CD14-positive monocyte (primary cell): Measurements from ENCODE around the gene RBMS1. TPM values are rescaled to one million over a fixed set of nuclear protein-coding genes. Genes with fewer than 3 reads are reported as not detected.
A peak's percentile ranks its signal among the peaks of the same experiment; 100 is the strongest.

Source experiments
- DNase-seq, 3 donors: peaks; one replicate each; pipeline ENCODE4 v3.0.0-alpha.2; 2011 to 2022
- H2AFZ ChIP-seq: 2 replicates; pipeline ENCODE4 v1.6.0; 2012; ENCODE audit warnings: mild to moderate bottlenecking, low read depth, low read length, inconsistent platforms; ENCODE audit not compliant: insufficient read depth, poor library complexity, severe bottlenecking
- H3K27ac ChIP-seq, 2 donors: 1 replicate in 1 of 2; 2 replicates in 1 of 2; pipeline ENCODE4 v1.5.1; 2012 to 2013; ENCODE audit warnings: low read length in 2 of 2, control low read depth in 1 of 2, inconsistent platforms in 1 of 2, low read depth in 1 of 2, mild to moderate bottlenecking in 1 of 2
- H3K27me3 ChIP-seq, 2 donors: one replicate each; pipeline versions ENCODE4 v1.6.0 to v1.6.1; 2011 to 2013; ENCODE audit warnings: low read length in 2 of 2; ENCODE audit not compliant: control insufficient read depth in 2 of 2, insufficient read depth in 2 of 2
- H3K36me3 ChIP-seq, 2 donors: replicated peaks in 1 of 2; 1 replicate in 1 of 2; 2 replicates in 1 of 2; pipeline versions ENCODE4 v1.5.1 to v1.6.1; 2012 to 2013; ENCODE audit warnings: low read length in 2 of 2, control low read depth in 1 of 2, inconsistent platforms in 1 of 2, mild to moderate bottlenecking in 1 of 2; ENCODE audit not compliant: insufficient read depth in 2 of 2, control insufficient read depth in 1 of 2
- H3K4me1 ChIP-seq, 2 donors: 1 replicate in 1 of 2; 2 replicates in 1 of 2; pipeline versions ENCODE4 v1.5.1 to v1.6.1; 2012 to 2013; ENCODE audit warnings: low read length in 2 of 2, control low read depth in 1 of 2, inconsistent platforms in 1 of 2, mild to moderate bottlenecking in 1 of 2, moderate library complexity in 1 of 2; ENCODE audit not compliant: insufficient read depth in 2 of 2, control insufficient read depth in 1 of 2
- H3K4me2 ChIP-seq: replicated peaks from 2 replicates; pipeline ENCODE3; 2012; ENCODE audit warnings: low read length, moderate library complexity, mild to moderate bottlenecking; ENCODE audit not compliant: poor library complexity, severe bottlenecking; ENCODE audit errors: extremely low read depth
- H3K4me3 ChIP-seq, 3 experiments: fragments of 200-600 bp in 1 of 3; sonication (generic) in 1 of 3; replicated peaks in 1 of 3; 1 replicate in 2 of 3; 2 replicates in 1 of 3; pipeline ENCODE4 v1.5.1; 2011 to 2013; ENCODE audit warnings: low read length in 3 of 3, mild to moderate bottlenecking in 3 of 3, control low read depth in 2 of 3, low read depth in 2 of 3, inconsistent platforms in 1 of 3, moderate library complexity in 1 of 3
- H3K79me2 ChIP-seq: 2 replicates; pipeline ENCODE4 v1.6.0; 2012; ENCODE audit warnings: mild to moderate bottlenecking, control low read depth, inconsistent platforms, low read length, moderate library complexity; ENCODE audit not compliant: insufficient read depth
- H3K9ac ChIP-seq: 2 replicates; pipeline ENCODE4 v1.6.0; 2017; ENCODE audit warnings: low read length, mild to moderate bottlenecking; ENCODE audit not compliant: insufficient read depth, poor library complexity, severe bottlenecking
- H3K9me3 ChIP-seq, 2 donors: replicated peaks in 1 of 2; 1 replicate in 1 of 2; 2 replicates in 1 of 2; pipeline versions ENCODE4 v1.5.1 to v1.6.1; 2012 to 2013; ENCODE audit warnings: low read length in 2 of 2, control low read depth in 1 of 2; ENCODE audit not compliant: control insufficient read depth in 1 of 2, insufficient read depth in 1 of 2
- H4K20me1 ChIP-seq: 2 replicates; pipeline ENCODE4 v1.6.0; 2012; ENCODE audit warnings: mild to moderate bottlenecking, low read length, control low read depth, moderate library complexity; ENCODE audit not compliant: insufficient read depth
- H3K27ac Mint-ChIP-seq, 7 donors: one replicate each; pipeline ENCODE4 v1.8.0; 2020; ENCODE audit warnings: mild to moderate bottlenecking in 7 of 7, mixed read lengths in 7 of 7, moderate library complexity in 6 of 7, inconsistent platforms in 2 of 7
- H3K27me3 Mint-ChIP-seq, 3 donors: one replicate each; pipeline ENCODE4 v1.8.0; 2021 to 2022; ENCODE audit warnings: low read depth in 3 of 3, mild to moderate bottlenecking in 3 of 3, mixed read lengths in 3 of 3, moderate library complexity in 3 of 3, inconsistent platforms in 1 of 3
- H3K36me3 Mint-ChIP-seq, 2 donors: one replicate each; pipeline ENCODE4 v1.8.0; 2020; ENCODE audit warnings: mixed read lengths in 2 of 2, inconsistent platforms in 1 of 2, mild to moderate bottlenecking in 1 of 2
- H3K4me1 Mint-ChIP-seq: one replicate; pipeline ENCODE4 v1.8.0; 2020; ENCODE audit warnings: mild to moderate bottlenecking, mixed read lengths
- H3K4me3 Mint-ChIP-seq, 2 donors: one replicate each; pipeline ENCODE4 v1.8.0; 2020; ENCODE audit warnings: mild to moderate bottlenecking in 2 of 2, mixed read lengths in 2 of 2, moderate library complexity in 1 of 2
- H3K9me3 Mint-ChIP-seq, 7 donors: one replicate each; pipeline ENCODE4 v1.8.0; 2020 to 2022; ENCODE audit warnings: mixed read lengths in 7 of 7, mild to moderate bottlenecking in 6 of 7, moderate library complexity in 6 of 7, inconsistent platforms in 2 of 7
- WGBS: methylation state at CpG from one replicate; pipeline ENCODE4 v1.1.5; 2013; ENCODE audit warnings: missing lambda C conversion rate; ENCODE audit not compliant: insufficient coverage; 5-methylcytosine and 5-hydroxymethylcytosine counted together
- intact Hi-C, 2 donors: fragments of 100-400 bp; cut with micrococcal nuclease; formaldehyde crosslinking; loops; one replicate each; pipeline versions ENCODE4 v1.15.0 to v1.15.1; 2023
- polyA plus RNA-seq, 3 donors: library from polyadenylated mRNA; depleted of rRNA in 1 of 3; unstranded in 2 of 3; stranded (reverse) in 1 of 3; fragments of 300-500 nt in 2 of 3; fragments of >200 nt in 1 of 3; fragmentation: Illumina TruSeq in 2 of 3; gene quantifications; 1 replicate in 2 of 3; 2 replicates in 1 of 3; pipeline ENCODE4 v1.2.3, GENCODE V29; 2012 to 2021
- TF ChIP-seq, protein P1 (sequence below): fragments of 200-600 bp; IDR thresholded peaks from one replicate; pipeline ENCODE4 v1.8.0; 2022; ENCODE audit warnings: antibody characterized with exemption, mild to moderate bottlenecking

RBMS1 gene
- polyA plus RNA-seq, 3 donors = 88.2 to 91.2 (median 89.4) TPM

DNA sequence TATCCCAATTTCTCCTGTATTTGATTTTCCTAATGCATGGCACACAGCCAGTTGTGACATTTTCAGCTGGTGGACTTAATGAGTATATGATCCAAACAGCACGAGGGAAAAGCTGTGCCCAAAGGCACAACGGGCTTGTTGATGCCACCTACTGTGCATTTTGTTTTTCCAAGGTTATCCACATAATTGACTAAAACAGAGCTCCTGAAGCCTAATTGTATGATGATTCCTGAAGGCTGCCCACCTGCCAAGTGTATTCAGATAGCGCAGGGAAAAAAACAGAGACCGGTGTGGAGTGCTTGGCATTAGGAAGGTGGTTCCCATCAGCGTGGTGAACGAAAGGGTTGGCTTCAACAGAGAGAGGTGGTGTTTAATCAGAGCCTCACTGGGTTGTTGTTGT lies 14.9 kb downstream of the RBMS1 start:
- Mint-ChIP-seq H3K4me1 (peaks cover 5% of the 10 kb centered on the region), H3K36me3 (peaks cover 6 to 7% of the 10 kb centered on the region in 2 donors), H3K4me3 (no peak overlapping the region), H3K27ac (peak overlapping the region in 1 of 7 donors; percentile 30), H3K27me3 (peaks cover 0 to 5% (median 0%) of the 10 kb centered on the region in 3 donors), H3K9me3 (peaks cover 0 to 1% (median 0%) of the 10 kb centered on the region in 7 donors)
- Histone ChIP-seq H2AFZ (no peak overlapping the region), H3K79me2 (no peaks in the 10 kb centered on the region), H3K27ac (no peak overlapping the region), H4K20me1 (peaks cover 17% of the 10 kb centered on the region), H3K36me3 (no peaks in the 10 kb centered on the region), H3K4me3 (no peak overlapping the region), H3K27me3 (no peaks in the 10 kb centered on the region), H3K9me3 (no peaks in the 10 kb centered on the region), H3K4me2 (no peak overlapping the region), H3K9ac (no peak overlapping the region), H3K4me1 (no peaks in the 10 kb centered on the region)
- TF ChIP-seq, protein P1, sequence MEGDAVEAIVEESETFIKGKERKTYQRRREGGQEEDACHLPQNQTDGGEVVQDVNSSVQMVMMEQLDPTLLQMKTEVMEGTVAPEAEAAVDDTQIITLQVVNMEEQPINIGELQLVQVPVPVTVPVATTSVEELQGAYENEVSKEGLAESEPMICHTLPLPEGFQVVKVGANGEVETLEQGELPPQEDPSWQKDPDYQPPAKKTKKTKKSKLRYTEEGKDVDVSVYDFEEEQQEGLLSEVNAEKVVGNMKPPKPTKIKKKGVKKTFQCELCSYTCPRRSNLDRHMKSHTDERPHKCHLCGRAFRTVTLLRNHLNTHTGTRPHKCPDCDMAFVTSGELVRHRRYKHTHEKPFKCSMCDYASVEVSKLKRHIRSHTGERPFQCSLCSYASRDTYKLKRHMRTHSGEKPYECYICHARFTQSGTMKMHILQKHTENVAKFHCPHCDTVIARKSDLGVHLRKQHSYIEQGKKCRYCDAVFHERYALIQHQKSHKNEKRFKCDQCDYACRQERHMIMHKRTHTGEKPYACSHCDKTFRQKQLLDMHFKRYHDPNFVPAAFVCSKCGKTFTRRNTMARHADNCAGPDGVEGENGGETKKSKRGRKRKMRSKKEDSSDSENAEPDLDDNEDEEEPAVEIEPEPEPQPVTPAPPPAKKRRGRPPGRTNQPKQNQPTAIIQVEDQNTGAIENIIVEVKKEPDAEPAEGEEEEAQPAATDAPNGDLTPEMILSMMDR = no peak
- WGBS = 93% methylated on average over 6 of the region's 6 CpGs
- no peak for DNase-seq
- intact Hi-C loops = no loop called here

DNA sequence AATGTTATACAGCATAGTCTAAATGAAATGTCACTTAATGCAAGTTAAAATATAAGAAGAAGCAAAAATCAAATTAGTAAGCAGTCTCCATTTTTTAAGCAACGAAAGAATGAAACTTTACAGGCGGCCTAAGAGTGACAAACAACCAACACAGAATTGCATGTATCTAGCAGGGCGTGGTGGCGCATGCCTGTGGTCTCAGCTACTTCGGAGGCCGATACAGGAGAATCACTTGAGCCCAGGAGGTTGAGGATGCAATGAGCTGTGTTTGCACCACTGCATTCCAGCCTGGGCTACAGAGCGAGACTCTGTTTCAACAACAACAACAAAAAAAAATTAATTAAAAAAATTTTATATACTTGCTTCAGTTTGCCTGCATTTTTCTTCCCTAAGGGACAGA lies 16.6 kb downstream of the RBMS1 start:
- Histone ChIP-seq H3K4me2 (no peak overlapping the region), H3K9ac (no peak overlapping the region), H3K9me3 (no peaks in the 10 kb centered on the region), H3K27ac (no peak overlapping the region), H3K4me1 (no peaks in the 10 kb centered on the region), H3K79me2 (no peaks in the 10 kb centered on the region), H3K4me3 (no peak overlapping the region), H3K36me3 (no peaks in the 10 kb centered on the region), H2AFZ (no peak overlapping the region), H4K20me1 (peaks cover 18% of the 10 kb centered on the region), H3K27me3 (no peaks in the 10 kb centered on the region)
- Mint-ChIP-seq H3K9me3 (peaks cover 0 to 1% (median 0%) of the 10 kb centered on the region in 7 donors), H3K4me1 (no peaks in the 10 kb centered on the region), H3K4me3 (no peak overlapping the region), H3K27me3 (peaks cover 0 to 3% (median 0%) of the 10 kb centered on the region in 3 donors), H3K36me3 (peaks cover 6 to 7% of the 10 kb centered on the region in 2 donors), H3K27ac (no peak overlapping the region)
- intact Hi-C loops = no loop called here
- 96% methylated on average over 5 of the region's 7 CpGs for WGBS
- TF ChIP-seq, protein P1 = no peak
- DNase-seq = no peak
